MM.1S (cell line): ENCODE data around the gene KRT78.

Experiments
- CTCF ChIP-seq: fragments of 300-600 bp; sonication (generic); IDR thresholded peaks from 2 replicates; pipeline ENCODE4 v1.5.1; 2016; ENCODE audit warnings: antibody characterized with exemption, low read length, mixed read lengths
- EZH2 ChIP-seq: fragments of 300-600 bp; sonication (generic); optimal IDR thresholded peaks from 2 replicates; pipeline ENCODE3; 2017; ENCODE audit warnings: low read depth, mild to moderate bottlenecking, antibody characterized with exemption, low read length, mixed read lengths
- EZH2phosphoT487 ChIP-seq: fragments of 300-600 bp; sonication (generic); IDR thresholded peaks from 2 replicates; pipeline ENCODE4 v1.6.1; 2018; ENCODE audit warnings: antibody characterized with exemption, low read length

GRCh38 chr12:52822771-52823510 is 25.9 kb downstream of the KRT78 start:
- TF ChIP-seq CTCF (no peak), EZH2phosphoT487 (no peak), EZH2 (no peak)
